ENCODE measurements around the gene PDK4.

DNA sequence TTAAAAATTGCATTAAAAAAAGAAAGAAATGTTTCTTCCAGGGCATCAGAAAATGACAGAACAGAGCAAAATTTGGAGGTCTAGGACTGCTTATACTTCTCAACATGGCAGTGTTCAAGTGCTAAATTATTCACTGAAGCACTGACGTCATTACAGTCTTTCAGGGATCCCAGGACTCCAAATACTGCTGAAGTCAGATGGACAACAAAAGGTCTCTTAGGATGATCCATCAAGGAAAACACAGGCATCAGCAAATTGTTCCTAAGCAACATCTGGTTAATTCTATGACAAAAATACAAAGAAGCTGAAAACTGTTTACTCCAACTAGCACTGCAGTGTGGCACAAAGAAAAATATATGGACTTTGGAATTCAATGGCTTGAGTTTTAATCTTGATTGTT lies 52.1 kb downstream of the PDK4 start:
- TF ChIP-seq POLR2A (IDR thresholded peaks at IDR 0.05; ENCODE audit: low read depth, low read length) (no peak), TAF1 (IDR thresholded peaks at IDR 0.05; ENCODE audit: borderline replicate concordance, low read depth, low read length) (no peak)
